HG03066 (cell line): ENCODE measurements around the gene TBC1D8.

Source experiments
- ATAC-seq: cut with Tn5 transposase; IDR thresholded peaks from one replicate; pipeline ENCODE4 v1.9.1; 2021; ENCODE audit warnings: low read depth; ENCODE audit not compliant: unreplicated experiment

Gene TBC1D8

DNA sequence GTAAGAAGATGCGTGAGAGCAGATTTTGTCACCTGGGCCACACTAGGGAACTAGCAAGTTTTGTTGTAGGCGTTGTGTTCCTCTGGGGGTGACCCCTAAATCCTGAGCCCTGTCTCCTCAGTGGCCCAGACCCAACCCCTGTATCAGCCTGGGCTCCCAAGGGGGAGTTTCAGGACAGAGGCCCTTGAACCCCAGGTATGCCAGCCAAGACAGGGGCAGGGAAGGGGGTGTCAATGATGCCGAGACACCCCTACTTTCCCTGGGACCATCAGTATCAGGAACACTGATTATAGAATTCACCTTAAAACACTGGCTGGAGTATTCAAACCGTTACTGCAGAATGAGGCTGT is 188.2 kb downstream of the TBC1D8 start:
- ATAC-seq = no peak

DNA sequence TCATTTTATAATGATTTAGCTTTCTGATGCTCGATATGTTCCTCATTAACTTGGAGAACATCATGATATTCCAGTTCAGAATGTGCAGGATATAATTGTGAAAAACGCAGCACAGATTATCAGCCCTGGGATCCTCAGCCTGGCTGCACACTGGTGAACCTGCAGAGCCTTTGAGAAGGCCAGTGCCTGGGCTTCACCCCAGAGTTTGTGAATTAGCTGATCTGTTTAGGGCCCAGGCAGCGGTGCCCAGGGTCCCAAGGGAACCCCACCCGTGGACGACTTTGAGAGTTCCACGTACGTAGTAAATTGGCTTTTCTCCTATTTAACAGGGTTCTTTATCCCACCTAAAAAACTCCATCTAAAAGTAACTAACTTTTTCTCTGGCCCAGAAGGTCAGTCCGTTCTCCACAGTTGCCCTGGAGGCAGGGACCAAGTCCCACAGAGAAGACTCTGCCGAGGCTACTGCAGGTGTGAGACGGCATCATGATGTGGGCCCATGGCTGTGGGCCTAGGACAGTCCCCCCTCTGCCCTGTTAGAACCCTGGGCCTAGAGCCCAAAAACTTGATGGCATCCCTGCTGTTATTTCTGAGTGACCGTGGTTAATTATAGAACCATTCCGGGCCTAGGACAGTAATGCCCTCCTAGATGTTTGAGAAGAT is 188.7 kb downstream of the TBC1D8 start:
- ATAC-seq = no peak

DNA sequence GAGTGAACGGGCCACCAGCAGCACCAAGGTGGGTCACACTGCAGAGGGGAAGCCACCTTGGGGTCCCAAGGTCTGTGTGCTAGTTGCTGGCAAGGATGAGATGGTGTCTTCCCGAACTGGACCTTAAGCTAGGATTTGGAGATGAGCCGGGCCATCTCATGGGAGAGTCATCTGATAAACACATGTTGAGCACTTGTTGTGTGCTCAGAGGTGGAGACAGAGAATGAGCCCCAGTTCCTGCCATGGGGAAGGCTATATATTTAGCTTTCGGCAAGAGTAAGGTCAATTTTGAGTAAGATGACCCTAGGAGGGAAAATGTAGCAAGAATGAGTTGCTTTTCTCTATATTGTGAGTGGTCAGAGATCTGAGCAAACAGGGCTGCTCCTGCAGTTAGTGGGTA is 190.5 kb downstream of the TBC1D8 start:
- ATAC-seq = no peak

DNA sequence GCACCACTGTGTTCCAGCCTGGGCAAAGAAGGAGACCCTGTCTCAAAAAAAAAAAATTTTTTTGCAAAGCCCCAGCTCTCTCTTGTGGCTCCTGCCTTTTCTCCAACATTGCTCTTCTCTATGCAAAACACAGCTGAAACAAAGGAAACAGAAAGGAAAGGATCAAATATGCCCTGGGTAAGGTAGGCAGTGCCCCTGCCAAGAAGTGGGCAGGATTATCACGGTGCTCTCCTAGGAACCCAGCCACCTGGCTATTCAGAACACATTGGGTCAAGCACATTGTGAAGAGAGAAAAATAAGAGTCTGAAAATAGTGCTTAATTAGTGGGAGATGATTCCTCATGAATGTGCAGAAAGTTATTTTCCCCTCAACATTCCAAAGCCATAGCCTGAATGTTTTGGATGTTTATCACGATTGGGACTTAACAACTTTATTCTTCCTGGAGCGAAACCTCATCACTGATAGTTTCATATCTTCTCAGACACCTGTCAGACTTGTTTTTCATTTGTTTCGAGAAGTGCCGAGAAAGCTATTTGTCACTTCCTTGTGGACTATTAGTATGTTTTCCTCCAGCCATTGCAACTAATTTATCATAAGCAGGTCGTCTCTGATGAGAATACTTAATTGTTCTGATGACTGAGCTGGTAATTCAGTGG is 191.8 kb downstream of the TBC1D8 start:
- no peak for ATAC-seq

DNA sequence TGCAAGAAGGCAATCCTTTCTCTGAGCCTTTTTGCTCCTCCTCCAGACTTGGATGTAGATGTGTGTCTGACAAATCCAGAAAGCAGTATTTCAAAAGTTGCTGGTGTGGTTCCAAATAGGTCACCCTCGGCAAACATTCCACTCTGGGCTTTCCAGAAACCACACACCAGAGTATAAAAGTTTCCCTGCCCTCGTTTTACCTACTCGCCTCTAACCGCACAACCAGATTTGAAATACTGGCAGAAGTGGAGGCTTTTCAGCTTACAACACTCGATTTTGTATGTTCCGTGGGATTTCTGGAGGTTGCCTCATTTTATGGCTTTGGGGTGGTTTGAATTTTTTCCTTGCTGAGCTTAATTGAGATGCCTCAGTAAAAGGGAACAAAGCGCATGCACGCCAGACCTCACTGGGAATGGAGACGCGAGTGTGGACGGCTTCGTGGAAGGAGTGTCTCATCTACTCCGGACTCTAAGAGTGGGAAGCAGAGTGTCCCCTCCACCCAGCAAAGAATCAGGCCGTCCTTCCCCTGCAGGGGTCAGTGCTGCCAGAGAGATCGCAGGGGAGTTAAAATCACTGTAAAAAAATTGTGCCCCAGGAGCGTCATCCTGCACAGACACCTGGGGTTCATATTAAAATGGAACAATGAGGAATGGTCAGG is 193.1 kb downstream of the TBC1D8 start:
- no peak for ATAC-seq
